Ramos (cell line): ENCODE data around the gene CPT1A.

Experiments
- in situ Hi-C: fragments of 300-500 bp; cut with MboI; formaldehyde crosslinking; loops from one replicate; pipeline ENCODE4 v1.14.3; 2022; ENCODE audit warnings: low sequenced_read_pairs; ENCODE audit not compliant: unreplicated experiment

The CPT1A gene

GRCh38 chr11:68855205-68855981 is 13.7 kb upstream of the CPT1A start:
- in situ Hi-C loops: no loop called here

- in situ Hi-C loops: no loop called here
Observed at GRCh38 chr11:68854273-68854958, 12.7 kb upstream of the CPT1A start.

GRCh38 chr11:68852628-68853027 is 10.9 kb upstream of the CPT1A start:
- in situ Hi-C loops: no loop called here

- in situ Hi-C loops: no loop called here
Observed at GRCh38 chr11:68848429-68848828, 6.7 kb upstream of the CPT1A start.

- in situ Hi-C loops: no loop called here
Observed at GRCh38 chr11:68847395-68847794, 5.7 kb upstream of the CPT1A start.

- in situ Hi-C loops: no loop called here
Observed at GRCh38 chr11:68845351-68846002, 3.8 kb upstream of the CPT1A start.

GRCh38 chr11:68844801-68845200 is 3.1 kb upstream of the CPT1A start:
- in situ Hi-C loops: no loop called here

GRCh38 chr11:68844376-68844775 is 2.7 kb upstream of the CPT1A start:
- in situ Hi-C loops: no loop called here

GRCh38 chr11:68843703-68844312 is 2.1 kb upstream of the CPT1A start:
- in situ Hi-C loops: no loop called here

GRCh38 chr11:68843052-68843561 is 1.4 kb upstream of the CPT1A start:
- in situ Hi-C loops: no loop called here

- in situ Hi-C loops: no loop called here
Observed at GRCh38 chr11:68842427-68843051, 823 bp upstream of the CPT1A start.

GRCh38 chr11:68840661-68841653 is 759 bp downstream of the CPT1A start:
- in situ Hi-C loops: no loop called here

- in situ Hi-C loops: no loop called here
Observed at GRCh38 chr11:68839911-68840641, 1.6 kb downstream of the CPT1A start.

GRCh38 chr11:68839054-68839865 is 2.5 kb downstream of the CPT1A start:
- in situ Hi-C loops: no loop called here

GRCh38 chr11:68838572-68838964 is 3.1 kb downstream of the CPT1A start:
- in situ Hi-C loops: no loop called here

- in situ Hi-C loops: no loop called here
Observed at GRCh38 chr11:68837583-68838571, 3.8 kb downstream of the CPT1A start.
